Skin of body (tissue), 2 donors: ENCODE data around the gene CACNA1C. TPM values are rescaled to one million over a fixed set of nuclear protein-coding genes. Genes with fewer than 3 reads are reported as not detected.

ENCODE experiments used
- DNase-seq: peaks from one replicate; lab custom pipeline; 2025; lab: John Stamatoyannopoulos, UW
- total RNA-seq: library from RNA; depleted of rRNA; stranded (reverse); fragments of >200 nt; gene quantifications from one replicate; pipeline ENCODE4 v1.2.3, GENCODE V29; 2014

The CACNA1C gene
- total RNA-seq, 1 donor from 2014 or later, result 4.3 TPM

- no peak for DNase-seq
These were observed 303.9 kb downstream of the CACNA1C start for GRCh38 chr12:2356601-2357125.

DNA sequence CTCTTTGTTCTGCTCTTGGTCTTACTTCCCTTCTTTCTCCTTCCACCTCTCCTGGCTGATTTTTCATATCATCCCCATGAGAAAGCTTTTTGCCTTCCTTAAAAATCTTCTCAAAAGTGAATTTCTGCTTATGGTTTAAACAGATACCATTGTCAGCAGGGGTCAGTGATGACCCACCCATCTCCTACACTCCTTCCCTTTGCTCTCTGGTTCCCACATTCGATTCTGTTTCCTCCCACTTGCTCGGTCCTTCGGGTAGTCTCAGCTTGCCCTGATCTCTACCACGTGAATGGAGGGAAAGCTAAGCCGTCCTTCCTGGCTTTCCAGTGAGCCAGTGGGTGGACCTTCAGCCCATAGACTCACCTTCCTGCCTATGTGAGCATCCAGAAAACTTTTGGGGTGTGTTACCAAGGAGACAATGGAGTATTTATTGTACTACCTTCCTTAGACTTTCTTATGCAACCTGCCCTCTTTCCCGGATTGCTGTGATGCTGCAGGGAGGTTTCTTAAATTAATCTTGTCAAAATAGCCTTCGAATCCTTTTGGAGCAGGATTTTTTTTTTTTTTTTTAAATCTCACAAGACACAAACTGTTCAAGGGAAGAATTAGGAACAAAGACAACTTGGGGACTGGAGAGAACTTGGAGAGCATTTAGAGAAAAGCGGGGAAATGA is 306.3 kb downstream of the CACNA1C start:
- DNase-seq, result no peak

- no peak for DNase-seq
These were observed 307.2 kb downstream of the CACNA1C start for GRCh38 chr12:2359725-2360629.

DNA sequence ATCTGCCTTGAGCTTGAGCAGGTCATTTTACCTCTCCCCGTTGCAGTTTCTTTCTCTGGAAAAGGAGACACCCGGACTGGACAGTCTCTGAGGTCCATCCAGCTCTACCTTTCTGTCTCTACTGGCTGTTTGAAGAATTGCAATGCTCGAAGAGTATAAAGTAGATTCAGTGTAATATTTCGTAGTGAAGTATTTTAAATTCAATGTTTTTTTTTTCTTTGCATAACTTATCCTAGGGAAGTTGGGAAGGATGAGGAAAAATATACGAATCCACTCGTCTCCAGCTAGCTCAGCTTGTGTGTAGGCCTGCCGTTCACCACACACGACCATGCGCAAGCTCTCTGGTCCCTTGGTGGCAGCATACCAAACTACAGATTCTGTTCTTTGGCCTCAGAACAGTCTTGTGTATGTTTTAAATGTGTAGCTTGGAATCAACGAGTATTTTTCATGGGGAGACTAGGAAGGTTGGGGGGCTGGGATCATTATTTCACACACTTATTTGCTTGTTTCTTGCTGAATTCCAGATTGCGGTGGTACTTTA is 307.9 kb downstream of the CACNA1C start:
- DNase-seq, result no peak

- no peak for DNase-seq
These were observed 311.2 kb downstream of the CACNA1C start for GRCh38 chr12:2363836-2364609.

DNA sequence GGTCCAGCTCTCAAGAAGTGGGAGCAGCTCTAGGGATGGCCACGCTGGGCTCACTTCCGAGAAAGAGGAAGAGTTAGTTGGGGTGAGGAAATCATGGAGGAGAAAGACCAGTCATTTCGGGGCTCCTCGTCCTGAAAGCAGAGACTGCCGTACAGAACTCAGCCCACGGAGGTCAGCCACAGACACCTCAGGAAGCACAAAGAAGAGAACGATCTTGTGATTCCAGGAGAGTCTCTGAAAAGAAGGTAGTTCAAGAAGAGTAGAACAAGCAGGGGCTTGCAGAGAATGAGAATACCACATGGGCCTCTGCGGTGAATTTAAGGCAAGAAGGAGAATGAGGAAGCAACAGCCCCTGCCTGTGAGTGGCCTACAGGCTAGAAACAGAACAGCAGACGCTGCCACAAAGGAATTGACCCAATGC is 311.9 kb downstream of the CACNA1C start:
- DNase-seq, result no peak

GRCh38 chr12:2366711-2367110 is 313.9 kb downstream of the CACNA1C start:
- no peak for DNase-seq

DNA sequence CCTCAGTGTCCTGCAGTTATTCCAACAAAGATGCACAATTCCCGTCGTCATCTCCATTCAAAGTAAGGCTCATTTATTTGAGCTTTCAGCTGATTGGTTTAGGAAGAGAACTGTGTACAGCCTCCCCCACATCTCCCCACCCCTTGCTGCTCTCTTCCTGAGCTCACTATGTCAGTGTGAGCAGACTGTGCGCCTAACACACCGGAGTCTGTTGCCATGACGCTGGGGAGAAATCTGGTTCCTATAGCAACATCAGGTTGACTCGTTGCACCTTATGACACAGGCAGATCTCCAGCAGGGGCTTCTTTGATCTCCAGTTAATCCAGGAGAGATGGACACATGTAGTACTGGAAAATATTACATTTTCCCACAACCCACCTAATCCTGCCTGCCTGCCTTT is 319.4 kb downstream of the CACNA1C start:
- no peak for DNase-seq

- DNase-seq, result no peak
These were observed 319.9 kb downstream of the CACNA1C start for GRCh38 chr12:2372735-2373134.

DNA sequence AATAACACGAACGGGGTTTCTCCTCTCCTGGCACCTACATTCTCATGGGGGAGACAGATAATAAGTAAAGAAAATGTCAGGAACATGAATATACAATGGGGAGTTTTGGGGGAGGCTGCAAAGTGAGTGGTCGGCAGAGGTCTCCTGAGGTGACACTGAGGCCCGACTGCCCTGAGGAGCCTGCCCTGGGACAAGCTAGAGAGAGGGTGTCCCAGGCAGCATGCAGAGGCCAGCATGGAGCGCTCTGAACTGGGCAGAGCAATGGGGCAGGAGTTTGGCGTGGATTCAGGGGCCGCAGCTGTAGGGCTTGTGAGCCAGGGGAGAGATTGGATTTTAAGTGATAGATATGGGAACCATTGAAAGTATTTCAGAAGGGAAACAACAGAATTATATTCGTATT is 320.5 kb downstream of the CACNA1C start:
- DNase-seq, result no peak

- no peak for DNase-seq
These were observed 321.5 kb downstream of the CACNA1C start for GRCh38 chr12:2374092-2374906.

DNA sequence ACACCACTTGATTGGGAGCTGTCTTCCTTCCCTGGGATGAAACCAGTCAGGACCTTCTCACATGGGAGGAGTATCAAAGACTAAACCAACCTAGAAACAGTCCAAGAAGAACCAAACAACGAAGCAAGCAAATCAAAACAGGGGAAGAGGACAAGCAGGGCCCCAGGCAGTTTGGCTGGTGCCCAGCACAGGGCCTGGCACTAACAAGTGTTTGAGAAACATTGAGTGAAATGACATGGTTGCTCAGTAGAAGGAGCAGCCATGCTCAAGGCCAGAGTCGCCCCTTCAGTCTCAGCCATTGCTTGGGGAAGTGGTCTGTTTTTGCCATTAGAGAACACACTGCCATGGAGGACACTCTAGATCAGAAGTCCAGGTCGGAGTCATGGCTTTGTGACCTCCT is 323.1 kb downstream of the CACNA1C start:
- DNase-seq, result no peak

- DNase-seq, result no peak
These were observed 324.3 kb downstream of the CACNA1C start for GRCh38 chr12:2376908-2377657.

GRCh38 chr12:2378835-2379330 is 326.1 kb downstream of the CACNA1C start:
- DNase-seq, result no peak

- no peak for DNase-seq
These were observed 328.2 kb downstream of the CACNA1C start for GRCh38 chr12:2380946-2381345.

GRCh38 chr12:2382370-2383155 is 329.8 kb downstream of the CACNA1C start:
- no peak for DNase-seq

DNA sequence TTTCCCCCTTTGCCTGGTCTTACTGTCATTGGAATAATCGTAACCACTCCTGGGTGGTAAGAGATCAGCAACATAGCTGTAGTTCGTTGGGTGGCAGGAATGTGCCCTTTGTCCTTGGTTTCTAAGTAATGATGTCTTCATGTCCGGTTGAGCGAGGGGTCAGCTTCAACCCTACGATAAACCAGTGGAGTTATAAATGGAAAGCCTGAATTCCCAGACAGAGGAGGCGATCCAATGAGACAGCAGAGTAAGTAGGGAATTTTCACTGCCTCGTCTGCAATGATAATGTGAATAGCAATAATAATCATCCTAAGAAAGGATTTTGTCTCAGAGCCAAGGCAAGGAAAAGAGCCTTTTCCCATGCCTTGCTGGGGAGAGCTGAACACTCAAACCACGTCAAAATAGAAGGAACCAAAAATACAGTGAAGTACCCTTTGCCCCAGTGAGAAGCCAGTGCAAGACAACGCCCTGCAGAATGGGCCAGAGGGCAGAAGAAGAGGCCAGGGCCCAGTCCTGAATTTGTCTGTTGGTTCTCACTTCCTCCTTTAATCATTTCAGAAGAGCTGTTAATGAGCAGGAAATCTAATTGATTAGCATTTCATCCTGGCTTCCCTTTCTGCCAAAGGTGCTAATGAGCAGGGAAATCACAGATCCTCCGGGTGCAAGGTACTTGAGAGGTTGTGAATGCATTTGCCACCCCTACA is 330.7 kb downstream of the CACNA1C start:
- no peak for DNase-seq

DNA sequence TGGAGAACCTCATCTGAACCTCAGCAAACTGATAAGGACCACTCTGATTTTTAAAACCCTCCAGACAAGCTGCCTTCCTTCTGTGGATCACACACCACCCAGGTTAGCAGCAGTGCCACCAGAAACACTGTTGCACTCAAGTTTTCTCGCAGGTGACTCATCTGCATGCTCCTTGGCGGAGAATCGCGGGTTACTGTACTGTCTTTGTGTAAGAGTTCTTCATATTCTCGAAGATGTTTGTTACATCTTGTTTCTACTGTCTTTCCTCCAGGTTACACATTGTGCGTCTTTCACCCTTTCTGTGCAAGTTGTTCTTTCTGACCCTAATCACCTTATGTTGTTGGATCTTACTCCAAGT is 331.2 kb downstream of the CACNA1C start:
- no peak for DNase-seq
